SK-N-SH (cell line): ENCODE measurements around the gene HHEX.

Source experiments
- EZH2phosphoT487 ChIP-seq: fragments of 200-600 bp; sonication (generic); IDR thresholded peaks from 2 replicates; pipeline ENCODE4 v1.6.1; 2017; ENCODE audit warnings: low read depth, mixed run types, mild to moderate bottlenecking, antibody characterized with exemption, moderate library complexity, borderline replicate concordance
- FOXM1 ChIP-seq: IDR thresholded peaks from 2 replicates; pipeline ENCODE4 v1.4.0; 2012; ENCODE audit warnings: low read depth, mild to moderate bottlenecking
- MXI1 ChIP-seq: IDR thresholded peaks from 2 replicates; pipeline ENCODE4 v1.6.1; 2012; ENCODE audit warnings: mild to moderate bottlenecking, low read depth, low read length, improper control_type of control experiment
- POLR2AphosphoS5 ChIP-seq: IDR thresholded peaks from 2 replicates; pipeline ENCODE4 v1.6.1; 2012; ENCODE audit warnings: low read depth, low read length
- RAD21 ChIP-seq: IDR thresholded peaks from 2 replicates; pipeline ENCODE4 v1.6.1; 2012; ENCODE audit warnings: mild to moderate bottlenecking, low read length
- SIN3A ChIP-seq: IDR thresholded peaks from 2 replicates; pipeline ENCODE4 v1.6.1; 2012; ENCODE audit warnings: low read depth, mild to moderate bottlenecking, low read length, moderate library complexity, borderline replicate concordance
- SMC3 ChIP-seq: IDR thresholded peaks from 2 replicates; pipeline ENCODE4 v1.6.1; 2012; ENCODE audit warnings: low read depth, low read length, improper control_type of control experiment
- TCF12 ChIP-seq: IDR thresholded peaks from 2 replicates; pipeline ENCODE4 v1.4.0; 2012
- TEAD4 ChIP-seq: IDR thresholded peaks from 2 replicates; pipeline ENCODE4 v1.4.0; 2012; ENCODE audit warnings: mild to moderate bottlenecking, borderline replicate concordance; ENCODE audit not compliant: insufficient read depth
- TF ChIP-seq, protein P1 (sequence below): IDR thresholded peaks from 2 replicates; pipeline ENCODE4 v1.6.1; 2012; ENCODE audit warnings: mild to moderate bottlenecking, low read depth, low read length, moderate library complexity
- TF ChIP-seq, protein P2 (sequence below): fragments of 200-600 bp; sonication (generic); IDR thresholded peaks from 2 replicates; pipeline ENCODE4 v1.6.1; 2017; ENCODE audit warnings: antibody characterized with exemption, mild to moderate bottlenecking, moderate library complexity
- TF ChIP-seq, protein P3 (sequence below): IDR thresholded peaks from 2 replicates; pipeline ENCODE4; 2012
- TF ChIP-seq, protein P4 (sequence below): IDR thresholded peaks from 2 replicates; pipeline ENCODE4 v1.4.0; 2012; ENCODE audit warnings: low read depth
- TF ChIP-seq, protein P5 (sequence below): fragments of 150-350 bp; IDR thresholded peaks from 2 replicates; pipeline ENCODE4 v1.6.1; 2016; ENCODE audit warnings: mild to moderate bottlenecking, low read depth, low read length

DNA sequence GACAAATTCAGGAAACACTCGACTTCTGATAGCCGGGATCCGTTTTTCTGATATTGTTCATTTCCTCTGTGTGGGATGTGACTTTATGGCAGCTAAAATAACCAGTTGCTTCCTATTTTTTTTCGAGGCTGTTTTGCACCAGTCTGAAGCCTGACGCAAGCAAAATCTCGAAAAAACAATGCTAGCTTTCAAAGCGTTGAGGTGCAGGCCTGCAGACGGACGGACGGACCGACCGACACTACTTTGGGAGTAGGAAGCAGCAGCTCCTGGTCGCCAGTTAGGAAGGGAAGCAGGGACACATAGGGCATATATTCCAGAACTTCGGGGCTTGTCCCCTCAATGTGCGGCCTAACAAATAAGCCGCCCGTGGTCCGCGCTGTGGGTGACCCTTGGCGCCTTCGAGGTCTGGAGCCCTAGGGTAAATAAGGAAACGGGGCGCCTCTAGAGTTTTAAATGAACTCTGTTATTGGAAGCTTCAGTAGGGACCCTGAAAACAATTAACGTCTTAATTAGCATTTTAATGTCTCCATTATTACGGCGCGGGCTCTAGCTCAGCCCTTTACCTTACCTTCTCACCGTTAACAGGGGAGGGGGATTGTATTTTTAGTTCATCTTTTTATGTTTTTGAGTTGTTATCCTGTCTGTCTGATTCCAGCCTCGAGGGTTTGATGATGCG is 1.3 kb downstream of the HHEX start:
- no peak for TF ChIP-seq POLR2AphosphoS5
- TF ChIP-seq EZH2phosphoT487: no peak
- no peak for TF ChIP-seq SMC3
- TF ChIP-seq, protein P1, sequence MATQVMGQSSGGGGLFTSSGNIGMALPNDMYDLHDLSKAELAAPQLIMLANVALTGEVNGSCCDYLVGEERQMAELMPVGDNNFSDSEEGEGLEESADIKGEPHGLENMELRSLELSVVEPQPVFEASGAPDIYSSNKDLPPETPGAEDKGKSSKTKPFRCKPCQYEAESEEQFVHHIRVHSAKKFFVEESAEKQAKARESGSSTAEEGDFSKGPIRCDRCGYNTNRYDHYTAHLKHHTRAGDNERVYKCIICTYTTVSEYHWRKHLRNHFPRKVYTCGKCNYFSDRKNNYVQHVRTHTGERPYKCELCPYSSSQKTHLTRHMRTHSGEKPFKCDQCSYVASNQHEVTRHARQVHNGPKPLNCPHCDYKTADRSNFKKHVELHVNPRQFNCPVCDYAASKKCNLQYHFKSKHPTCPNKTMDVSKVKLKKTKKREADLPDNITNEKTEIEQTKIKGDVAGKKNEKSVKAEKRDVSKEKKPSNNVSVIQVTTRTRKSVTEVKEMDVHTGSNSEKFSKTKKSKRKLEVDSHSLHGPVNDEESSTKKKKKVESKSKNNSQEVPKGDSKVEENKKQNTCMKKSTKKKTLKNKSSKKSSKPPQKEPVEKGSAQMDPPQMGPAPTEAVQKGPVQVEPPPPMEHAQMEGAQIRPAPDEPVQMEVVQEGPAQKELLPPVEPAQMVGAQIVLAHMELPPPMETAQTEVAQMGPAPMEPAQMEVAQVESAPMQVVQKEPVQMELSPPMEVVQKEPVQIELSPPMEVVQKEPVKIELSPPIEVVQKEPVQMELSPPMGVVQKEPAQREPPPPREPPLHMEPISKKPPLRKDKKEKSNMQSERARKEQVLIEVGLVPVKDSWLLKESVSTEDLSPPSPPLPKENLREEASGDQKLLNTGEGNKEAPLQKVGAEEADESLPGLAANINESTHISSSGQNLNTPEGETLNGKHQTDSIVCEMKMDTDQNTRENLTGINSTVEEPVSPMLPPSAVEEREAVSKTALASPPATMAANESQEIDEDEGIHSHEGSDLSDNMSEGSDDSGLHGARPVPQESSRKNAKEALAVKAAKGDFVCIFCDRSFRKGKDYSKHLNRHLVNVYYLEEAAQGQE: no peak
- TF ChIP-seq, protein P2, sequence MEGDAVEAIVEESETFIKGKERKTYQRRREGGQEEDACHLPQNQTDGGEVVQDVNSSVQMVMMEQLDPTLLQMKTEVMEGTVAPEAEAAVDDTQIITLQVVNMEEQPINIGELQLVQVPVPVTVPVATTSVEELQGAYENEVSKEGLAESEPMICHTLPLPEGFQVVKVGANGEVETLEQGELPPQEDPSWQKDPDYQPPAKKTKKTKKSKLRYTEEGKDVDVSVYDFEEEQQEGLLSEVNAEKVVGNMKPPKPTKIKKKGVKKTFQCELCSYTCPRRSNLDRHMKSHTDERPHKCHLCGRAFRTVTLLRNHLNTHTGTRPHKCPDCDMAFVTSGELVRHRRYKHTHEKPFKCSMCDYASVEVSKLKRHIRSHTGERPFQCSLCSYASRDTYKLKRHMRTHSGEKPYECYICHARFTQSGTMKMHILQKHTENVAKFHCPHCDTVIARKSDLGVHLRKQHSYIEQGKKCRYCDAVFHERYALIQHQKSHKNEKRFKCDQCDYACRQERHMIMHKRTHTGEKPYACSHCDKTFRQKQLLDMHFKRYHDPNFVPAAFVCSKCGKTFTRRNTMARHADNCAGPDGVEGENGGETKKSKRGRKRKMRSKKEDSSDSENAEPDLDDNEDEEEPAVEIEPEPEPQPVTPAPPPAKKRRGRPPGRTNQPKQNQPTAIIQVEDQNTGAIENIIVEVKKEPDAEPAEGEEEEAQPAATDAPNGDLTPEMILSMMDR: no peak
- no peak for TF ChIP-seq RAD21
- no peak for TF ChIP-seq TEAD4
- TF ChIP-seq, protein P3, sequence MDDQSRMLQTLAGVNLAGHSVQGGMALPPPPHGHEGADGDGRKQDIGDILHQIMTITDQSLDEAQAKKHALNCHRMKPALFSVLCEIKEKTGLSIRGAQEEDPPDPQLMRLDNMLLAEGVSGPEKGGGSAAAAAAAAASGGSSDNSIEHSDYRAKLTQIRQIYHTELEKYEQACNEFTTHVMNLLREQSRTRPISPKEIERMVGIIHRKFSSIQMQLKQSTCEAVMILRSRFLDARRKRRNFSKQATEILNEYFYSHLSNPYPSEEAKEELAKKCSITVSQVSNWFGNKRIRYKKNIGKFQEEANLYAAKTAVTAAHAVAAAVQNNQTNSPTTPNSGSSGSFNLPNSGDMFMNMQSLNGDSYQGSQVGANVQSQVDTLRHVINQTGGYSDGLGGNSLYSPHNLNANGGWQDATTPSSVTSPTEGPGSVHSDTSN: no peak
- TF ChIP-seq, protein P4, sequence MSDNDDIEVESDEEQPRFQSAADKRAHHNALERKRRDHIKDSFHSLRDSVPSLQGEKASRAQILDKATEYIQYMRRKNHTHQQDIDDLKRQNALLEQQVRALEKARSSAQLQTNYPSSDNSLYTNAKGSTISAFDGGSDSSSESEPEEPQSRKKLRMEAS: no peak
- TF ChIP-seq SIN3A: no peak
- no peak for TF ChIP-seq FOXM1
- TF ChIP-seq, protein P5, sequence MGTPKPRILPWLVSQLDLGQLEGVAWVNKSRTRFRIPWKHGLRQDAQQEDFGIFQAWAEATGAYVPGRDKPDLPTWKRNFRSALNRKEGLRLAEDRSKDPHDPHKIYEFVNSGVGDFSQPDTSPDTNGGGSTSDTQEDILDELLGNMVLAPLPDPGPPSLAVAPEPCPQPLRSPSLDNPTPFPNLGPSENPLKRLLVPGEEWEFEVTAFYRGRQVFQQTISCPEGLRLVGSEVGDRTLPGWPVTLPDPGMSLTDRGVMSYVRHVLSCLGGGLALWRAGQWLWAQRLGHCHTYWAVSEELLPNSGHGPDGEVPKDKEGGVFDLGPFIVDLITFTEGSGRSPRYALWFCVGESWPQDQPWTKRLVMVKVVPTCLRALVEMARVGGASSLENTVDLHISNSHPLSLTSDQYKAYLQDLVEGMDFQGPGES: no peak
- TF ChIP-seq MXI1: no peak
- TF ChIP-seq TCF12: no peak
